NT2/D1 (cell line): ENCODE results near the gene RANBP17.

ENCODE experiments used
- SUZ12 ChIP-seq: IDR thresholded peaks from 2 replicates; pipeline ENCODE4 v1.6.1; 2011; ENCODE audit not compliant: insufficient read length, insufficient read depth; ENCODE audit errors: extremely low read depth
- YY1 ChIP-seq: IDR thresholded peaks from 2 replicates; pipeline ENCODE4 v1.6.1; 2011; ENCODE audit not compliant: insufficient read length, insufficient read depth
- ZNF274 ChIP-seq: IDR thresholded peaks from 2 replicates; pipeline ENCODE4 v1.6.1; 2011; ENCODE audit warnings: mild to moderate bottlenecking, low read depth, low read length

- TF ChIP-seq ZNF274 (no peak), YY1 (no peak), SUZ12 (no peak)
These were observed 300.8 kb downstream of the RANBP17 start for GRCh38 chr5:171162596-171162995.
